Measurements from ENCODE around the gene MPPE1.
"Not testable (repeated sequence)": the region's sequence is repeated elsewhere in the genome, so short reads cannot be mapped to it uniquely, and the experiment has no call there.

Gene MPPE1

GRCh38 chr18:11925800-11926481 lies 17.8 kb upstream of the MPPE1 start:
- DNase-seq, result no peak

GRCh38 chr18:11923450-11923849 lies 15.3 kb upstream of the MPPE1 start:
- DNase-seq, result no peak

GRCh38 chr18:11919522-11919921 lies 11.4 kb upstream of the MPPE1 start:
- not testable (repeated sequence) for DNase-seq

- DNase-seq, result not testable (repeated sequence)
Observed at GRCh38 chr18:11916880-11917279, 8.8 kb upstream of the MPPE1 start.

- DNase-seq, result peak; percentile 10
Observed at GRCh38 chr18:11909591-11910026, 1.5 kb upstream of the MPPE1 start.

GRCh38 chr18:11909061-11909455 lies 941 bp upstream of the MPPE1 start:
- DNase-seq, result no peak

GRCh38 chr18:11906926-11907874 lies 917 bp downstream of the MPPE1 start:
- no peak for DNase-seq

- DNase-seq, result no peak
Observed at GRCh38 chr18:11906176-11906575, 1.9 kb downstream of the MPPE1 start.

GRCh38 chr18:11905613-11906012 lies 2.5 kb downstream of the MPPE1 start:
- DNase-seq, result no peak

- no peak for DNase-seq
Observed at GRCh38 chr18:11902522-11903292, 5.4 kb downstream of the MPPE1 start.

GRCh38 chr18:11901826-11902438 lies 6.2 kb downstream of the MPPE1 start:
- DNase-seq, result no peak

GRCh38 chr18:11899063-11899462 lies 9.1 kb downstream of the MPPE1 start:
- DNase-seq, result no peak

- DNase-seq, result no peak
Observed at GRCh38 chr18:11897781-11898180, 10.3 kb downstream of the MPPE1 start.

GRCh38 chr18:11892438-11892837 lies 15.7 kb downstream of the MPPE1 start:
- DNase-seq, result not testable (repeated sequence)

- no peak for DNase-seq
Observed at GRCh38 chr18:11891737-11892136, 16.4 kb downstream of the MPPE1 start.

- DNase-seq, result no peak
Observed at GRCh38 chr18:11889284-11889683, 18.8 kb downstream of the MPPE1 start.

GRCh38 chr18:11888726-11889125 lies 19.4 kb downstream of the MPPE1 start:
- DNase-seq, result no peak

- DNase-seq, result no peak
Observed at GRCh38 chr18:11887328-11888128, 20.6 kb downstream of the MPPE1 start.

GRCh38 chr18:11886577-11887110 lies 21.5 kb downstream of the MPPE1 start:
- no peak for DNase-seq

GRCh38 chr18:11885278-11885947 lies 22.7 kb downstream of the MPPE1 start:
- DNase-seq, result no peak

Data from fibroblast of skin of scalp (primary cell).